ENCODE data around the gene PIK3R6.

DNA sequence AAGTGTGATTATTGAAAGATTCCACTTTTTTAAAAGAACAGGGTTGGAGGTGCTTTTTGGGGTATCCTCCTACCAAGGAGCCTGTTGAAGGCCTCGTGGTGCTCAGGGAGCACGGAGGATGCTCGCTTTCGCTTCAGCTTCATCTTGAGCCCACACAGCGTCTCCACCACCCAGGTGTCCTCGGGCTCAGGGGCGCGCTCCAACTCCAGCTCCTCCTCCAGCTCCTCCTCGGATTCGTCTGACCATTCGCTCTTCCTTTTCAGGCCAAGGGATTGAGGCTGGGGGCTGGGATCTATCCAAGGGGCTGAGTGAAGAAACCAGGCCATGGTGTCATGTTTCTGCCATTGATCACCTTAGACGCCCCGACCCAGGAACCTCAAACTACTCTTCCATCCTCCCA lies 110.3 kb downstream of the PIK3R6 start:
- TF ChIP-seq, protein P1, sequence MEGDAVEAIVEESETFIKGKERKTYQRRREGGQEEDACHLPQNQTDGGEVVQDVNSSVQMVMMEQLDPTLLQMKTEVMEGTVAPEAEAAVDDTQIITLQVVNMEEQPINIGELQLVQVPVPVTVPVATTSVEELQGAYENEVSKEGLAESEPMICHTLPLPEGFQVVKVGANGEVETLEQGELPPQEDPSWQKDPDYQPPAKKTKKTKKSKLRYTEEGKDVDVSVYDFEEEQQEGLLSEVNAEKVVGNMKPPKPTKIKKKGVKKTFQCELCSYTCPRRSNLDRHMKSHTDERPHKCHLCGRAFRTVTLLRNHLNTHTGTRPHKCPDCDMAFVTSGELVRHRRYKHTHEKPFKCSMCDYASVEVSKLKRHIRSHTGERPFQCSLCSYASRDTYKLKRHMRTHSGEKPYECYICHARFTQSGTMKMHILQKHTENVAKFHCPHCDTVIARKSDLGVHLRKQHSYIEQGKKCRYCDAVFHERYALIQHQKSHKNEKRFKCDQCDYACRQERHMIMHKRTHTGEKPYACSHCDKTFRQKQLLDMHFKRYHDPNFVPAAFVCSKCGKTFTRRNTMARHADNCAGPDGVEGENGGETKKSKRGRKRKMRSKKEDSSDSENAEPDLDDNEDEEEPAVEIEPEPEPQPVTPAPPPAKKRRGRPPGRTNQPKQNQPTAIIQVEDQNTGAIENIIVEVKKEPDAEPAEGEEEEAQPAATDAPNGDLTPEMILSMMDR (IDR thresholded peaks at IDR 0.05): no peak
- no peak for TF ChIP-seq POLR2A (IDR thresholded peaks at IDR 0.05)
